ENCODE data around the gene TFPI.

DNA sequence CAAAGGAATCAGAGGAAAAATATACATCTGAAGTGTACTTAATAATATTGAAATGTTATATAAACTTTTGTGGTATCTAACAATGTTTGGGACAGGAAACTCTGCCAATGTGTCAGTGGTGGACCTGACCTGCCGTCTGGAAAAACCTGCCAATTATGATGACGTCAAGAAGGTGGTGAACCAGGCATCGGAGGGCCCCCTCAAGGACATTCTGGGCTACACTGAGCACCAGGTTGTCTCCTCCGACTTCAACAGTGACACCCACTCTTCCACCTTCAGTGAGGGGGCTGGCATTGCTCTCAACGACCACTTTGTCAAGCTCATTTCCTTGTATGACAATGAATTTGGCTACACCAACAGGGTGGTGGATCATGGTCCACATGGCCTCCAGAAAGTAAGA lies 138.8 kb downstream of the TFPI start:
- TF ChIP-seq CTCF (IDR thresholded peaks at IDR 0.05), result no peak
- TF ChIP-seq POLR2A (IDR thresholded peaks at IDR 0.05), result no peak
- no peak for TF ChIP-seq EP300 (IDR thresholded peaks at IDR 0.05)
- TF ChIP-seq POLR2AphosphoS5 (IDR thresholded peaks at IDR 0.05), result no peak
